MM.1S (cell line): ENCODE results near the gene RC3H2.
A peak's percentile ranks its signal among the peaks of the same experiment; 100 is the strongest.

ENCODE experiments used
- DNase-seq: peaks from one replicate; pipeline ENCODE4 v3.0.0-alpha.2; 2015
- H2AFZ ChIP-seq: fragments of 300-600 bp; sonication (generic); 2 replicates; pipeline ENCODE4 v1.6.0; 2016; ENCODE audit warnings: antibody characterized with exemption, low read length
- H3F3A ChIP-seq: fragments of 300-600 bp; sonication (generic); 2 replicates; pipeline ENCODE4 v1.6.1; 2016; ENCODE audit warnings: mild to moderate bottlenecking, antibody characterized with exemption, low read length, moderate library complexity, mixed read lengths; ENCODE audit not compliant: insufficient read depth
- H3K27ac ChIP-seq: fragments of 300-600 bp; sonication (generic); 2 replicates; pipeline ENCODE4 v1.5.1; 2016; ENCODE audit warnings: mild to moderate bottlenecking, low read length
- H3K27me3 ChIP-seq: fragments of 300-600 bp; sonication (generic); replicated peaks from 2 replicates; pipeline ENCODE4 v1.6.0; 2016; ENCODE audit warnings: low read length; ENCODE audit not compliant: insufficient read depth
- H3K36me3 ChIP-seq: fragments of 300-600 bp; sonication (generic); replicated peaks from 2 replicates; pipeline ENCODE4 v1.6.1; 2016; ENCODE audit warnings: mild to moderate bottlenecking, low read length, mixed read lengths; ENCODE audit not compliant: insufficient read depth
- H3K4me1 ChIP-seq: fragments of 300-600 bp; sonication (generic); 2 replicates; pipeline ENCODE4 v1.6.1; 2016; ENCODE audit warnings: low read length, mixed read lengths
- H3K4me2 ChIP-seq: fragments of 300-600 bp; sonication (generic); 2 replicates; pipeline ENCODE4 v1.6.0; 2016; ENCODE audit warnings: low read depth, low read length
- H3K4me3 ChIP-seq: fragments of 300-600 bp; sonication (generic); 2 replicates; pipeline ENCODE4 v1.5.1; 2016; ENCODE audit warnings: low read length, mixed read lengths
- H3K79me2 ChIP-seq: fragments of 300-600 bp; sonication (generic); 2 replicates; pipeline ENCODE4 v1.6.1; 2016; ENCODE audit warnings: mixed run types, low read length, mixed read lengths
- H3K9ac ChIP-seq: fragments of 300-600 bp; sonication (generic); 2 replicates; pipeline ENCODE4 v1.6.1; 2016; ENCODE audit warnings: low read length, mixed read lengths
- H3K9me2 ChIP-seq: fragments of 300-600 bp; sonication (generic); replicated peaks from 2 replicates; pipeline ENCODE4 v1.6.1; 2016; ENCODE audit warnings: mild to moderate bottlenecking, low read length, mixed read lengths; ENCODE audit not compliant: insufficient read depth
- H3K9me3 ChIP-seq: fragments of 300-600 bp; sonication (generic); replicated peaks from 2 replicates; pipeline ENCODE4 v1.6.1; 2016; ENCODE audit warnings: mild to moderate bottlenecking, low read length, mixed read lengths; ENCODE audit not compliant: insufficient read depth
- H4K20me1 ChIP-seq: fragments of 300-600 bp; sonication (generic); 2 replicates; pipeline ENCODE4 v1.6.1; 2016; ENCODE audit warnings: mild to moderate bottlenecking, low read length, moderate library complexity, mixed read lengths; ENCODE audit not compliant: insufficient read depth
- EZH2 ChIP-seq: fragments of 300-600 bp; sonication (generic); optimal IDR thresholded peaks from 2 replicates; pipeline ENCODE3; 2017; ENCODE audit warnings: low read depth, mild to moderate bottlenecking, antibody characterized with exemption, low read length, mixed read lengths
- EZH2phosphoT487 ChIP-seq: fragments of 300-600 bp; sonication (generic); IDR thresholded peaks from 2 replicates; pipeline ENCODE4 v1.6.1; 2018; ENCODE audit warnings: antibody characterized with exemption, low read length
- TF ChIP-seq, protein P1 (sequence below): fragments of 300-600 bp; sonication (generic); IDR thresholded peaks from 2 replicates; pipeline ENCODE4 v1.5.1; 2016; ENCODE audit warnings: antibody characterized with exemption, low read length, mixed read lengths

Gene RC3H2

DNA sequence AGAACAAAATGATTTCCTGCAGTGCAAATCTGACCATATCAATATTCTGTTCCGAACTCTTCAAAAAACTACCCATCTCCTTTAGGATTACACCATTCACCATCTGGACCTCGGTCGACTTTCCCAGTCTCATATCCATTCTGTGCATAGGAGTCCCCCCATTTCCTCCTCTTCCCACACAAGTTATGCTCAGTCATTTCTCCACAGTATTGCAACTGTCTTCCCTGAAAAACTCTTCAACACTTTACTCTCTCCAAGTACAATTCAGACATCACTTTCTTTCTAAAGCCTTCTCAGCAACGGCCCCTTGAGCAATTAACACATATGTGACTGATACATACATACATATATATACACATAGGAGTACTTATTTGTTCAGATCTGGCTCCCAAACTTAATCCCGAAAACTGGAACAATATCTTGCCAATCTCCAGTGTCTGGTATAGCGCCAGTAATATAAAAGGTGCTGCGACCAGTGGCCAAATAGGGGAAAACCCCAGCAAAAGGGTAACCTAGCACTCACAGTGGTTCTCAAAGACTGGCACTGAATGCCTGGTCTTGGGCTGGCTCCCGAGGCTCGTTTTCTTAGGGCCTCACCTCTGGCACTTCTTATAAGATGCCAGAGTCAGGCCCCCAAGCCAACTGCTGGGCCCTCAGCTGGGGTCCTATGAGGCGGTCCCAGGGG is 25.5 kb upstream of the RC3H2 start:
- H4K20me1 ChIP-seq: no peaks in the 10 kb centered on the region
- peak overlapping the region; percentile 89 for H2AFZ ChIP-seq
- DNase-seq: peak; percentile 46
- no peaks in the 10 kb centered on the region for H3K27me3 ChIP-seq
- peak overlapping the region; percentile 77 for H3K9ac ChIP-seq
- peaks cover 8% of the 10 kb centered on the region; the same call in 1 of the 2 replicates for H3K4me1 ChIP-seq
- H3K36me3 ChIP-seq: no peaks in the 10 kb centered on the region
- no peaks in the 10 kb centered on the region for H3K9me2 ChIP-seq
- peaks cover 65% of the 10 kb centered on the region for H3K79me2 ChIP-seq
- H3K27ac ChIP-seq: peak overlapping the region; percentile 43; the same call in 1 of the 2 replicates
- peak overlapping the region; percentile 85 for H3K4me3 ChIP-seq
- TF ChIP-seq EZH2: no peak
- TF ChIP-seq EZH2phosphoT487: no peak
- TF ChIP-seq, protein P1, sequence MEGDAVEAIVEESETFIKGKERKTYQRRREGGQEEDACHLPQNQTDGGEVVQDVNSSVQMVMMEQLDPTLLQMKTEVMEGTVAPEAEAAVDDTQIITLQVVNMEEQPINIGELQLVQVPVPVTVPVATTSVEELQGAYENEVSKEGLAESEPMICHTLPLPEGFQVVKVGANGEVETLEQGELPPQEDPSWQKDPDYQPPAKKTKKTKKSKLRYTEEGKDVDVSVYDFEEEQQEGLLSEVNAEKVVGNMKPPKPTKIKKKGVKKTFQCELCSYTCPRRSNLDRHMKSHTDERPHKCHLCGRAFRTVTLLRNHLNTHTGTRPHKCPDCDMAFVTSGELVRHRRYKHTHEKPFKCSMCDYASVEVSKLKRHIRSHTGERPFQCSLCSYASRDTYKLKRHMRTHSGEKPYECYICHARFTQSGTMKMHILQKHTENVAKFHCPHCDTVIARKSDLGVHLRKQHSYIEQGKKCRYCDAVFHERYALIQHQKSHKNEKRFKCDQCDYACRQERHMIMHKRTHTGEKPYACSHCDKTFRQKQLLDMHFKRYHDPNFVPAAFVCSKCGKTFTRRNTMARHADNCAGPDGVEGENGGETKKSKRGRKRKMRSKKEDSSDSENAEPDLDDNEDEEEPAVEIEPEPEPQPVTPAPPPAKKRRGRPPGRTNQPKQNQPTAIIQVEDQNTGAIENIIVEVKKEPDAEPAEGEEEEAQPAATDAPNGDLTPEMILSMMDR: no peak
- H3F3A ChIP-seq: 0 out of 2 replicates have a peak, but pooled peaks cover 10% of the 10 kb centered on the region
- no peaks in the 10 kb centered on the region for H3K9me3 ChIP-seq
- H3K4me2 ChIP-seq: peak overlapping the region; percentile 57

DNA sequence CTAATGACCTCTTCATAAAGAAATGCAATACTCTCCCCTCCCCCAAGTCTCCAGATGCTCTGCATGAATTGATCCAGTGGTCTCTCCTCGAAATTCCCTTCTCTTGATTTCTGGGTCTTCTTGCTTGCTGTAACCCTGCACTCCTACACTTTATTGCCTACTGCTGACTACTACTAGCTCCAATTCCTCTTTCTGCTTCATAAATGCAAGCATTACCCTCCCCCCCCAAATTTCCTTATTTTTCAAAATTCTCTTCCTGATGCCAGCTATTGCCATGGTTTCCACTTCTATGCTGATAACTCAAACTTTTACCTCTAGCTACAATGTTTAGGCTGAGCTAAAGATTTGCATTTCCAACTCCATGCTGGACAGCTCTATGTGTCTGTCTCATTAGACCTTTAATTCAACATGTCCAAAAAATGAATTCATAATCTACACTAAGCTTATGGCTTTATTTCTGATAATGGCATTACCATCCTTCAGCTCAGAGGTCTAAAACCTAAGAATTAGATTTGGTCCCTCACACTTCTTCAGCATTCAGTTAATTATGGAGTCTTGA is 24.7 kb upstream of the RC3H2 start:
- Histone ChIP-seq H3K4me2 (peak overlapping the region; percentile 57; the same call in 1 of the 2 replicates), H3K9ac (no peak overlapping the region), H3K9me2 (no peaks in the 10 kb centered on the region), H3K27me3 (no peaks in the 10 kb centered on the region), H3K79me2 (peaks cover 63% of the 10 kb centered on the region), H3K4me3 (no peak overlapping the region), H3K27ac (no peak overlapping the region), H2AFZ (no peak overlapping the region), H4K20me1 (no peaks in the 10 kb centered on the region), H3F3A (0 out of 2 replicates have a peak, but pooled peaks cover 10% of the 10 kb centered on the region), H3K9me3 (no peaks in the 10 kb centered on the region), H3K4me1 (peaks cover 8% of the 10 kb centered on the region; the same call in 1 of the 2 replicates), H3K36me3 (no peaks in the 10 kb centered on the region)
- DNase-seq: no peak
- TF ChIP-seq EZH2phosphoT487: no peak

DNA sequence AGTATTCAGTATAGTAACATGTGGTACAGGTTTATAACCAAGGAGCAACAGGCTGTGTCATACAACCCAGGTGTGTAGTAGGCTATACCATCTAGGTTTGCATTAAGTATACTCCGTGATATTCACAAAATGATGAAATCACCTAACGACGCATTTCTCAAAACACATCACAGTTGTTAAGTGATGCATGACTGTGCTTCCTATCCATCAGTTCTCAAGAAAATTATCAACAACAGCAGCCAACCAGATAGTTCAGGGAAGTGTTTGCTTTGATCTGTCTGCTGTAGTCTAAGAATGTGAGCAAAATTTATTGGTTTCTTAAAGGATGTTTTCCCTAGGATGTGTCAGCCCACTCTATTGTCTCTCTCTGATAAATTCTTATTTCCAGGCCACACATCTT is 18.8 kb upstream of the RC3H2 start:
- Histone ChIP-seq H3K4me1 (no peaks in the 10 kb centered on the region), H3K27me3 (no peaks in the 10 kb centered on the region), H3K27ac (no peak overlapping the region), H3K9me2 (no peaks in the 10 kb centered on the region), H4K20me1 (no peaks in the 10 kb centered on the region), H3K9me3 (no peaks in the 10 kb centered on the region), H3K4me3 (no peak overlapping the region), H3F3A (no peaks in the 10 kb centered on the region), H3K79me2 (peaks cover 16% of the 10 kb centered on the region; the same call in 1 of the 2 replicates), H3K9ac (no peak overlapping the region), H2AFZ (no peak overlapping the region), H3K36me3 (no peaks in the 10 kb centered on the region), H3K4me2 (no peak overlapping the region)
- no peak for DNase-seq
- TF ChIP-seq, protein P1: no peak
- no peak for TF ChIP-seq EZH2
- no peak for TF ChIP-seq EZH2phosphoT487

DNA sequence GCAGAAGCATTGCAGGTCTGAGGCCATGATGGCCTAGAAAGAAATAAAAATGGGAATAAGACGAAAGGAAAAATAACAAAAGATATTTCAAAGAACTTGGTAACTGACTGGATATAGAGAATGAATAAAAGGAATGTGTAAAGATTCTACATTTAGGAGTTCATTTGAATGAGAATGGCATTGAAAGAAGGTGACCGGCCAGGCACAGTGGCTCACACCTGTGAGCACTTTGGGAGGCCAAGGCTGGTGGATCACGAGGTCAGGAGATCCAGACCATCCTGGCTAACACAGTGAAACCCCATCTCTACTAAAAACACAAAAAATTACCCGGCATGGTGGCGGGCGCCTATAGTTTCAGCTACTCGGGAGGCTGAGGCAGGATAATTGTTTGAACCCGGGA is 17.6 kb upstream of the RC3H2 start:
- Histone ChIP-seq H3K9ac (no peak overlapping the region), H3K36me3 (no peaks in the 10 kb centered on the region), H3K9me2 (no peaks in the 10 kb centered on the region), H2AFZ (no peak overlapping the region), H3K4me1 (no peaks in the 10 kb centered on the region), H3K79me2 (0 out of 2 replicates have a peak, but pooled peaks cover 11% of the 10 kb centered on the region), H3K9me3 (no peaks in the 10 kb centered on the region), H3K4me2 (no peak overlapping the region), H3K27me3 (no peaks in the 10 kb centered on the region), H4K20me1 (no peaks in the 10 kb centered on the region), H3K27ac (no peak overlapping the region), H3F3A (no peaks in the 10 kb centered on the region), H3K4me3 (no peak overlapping the region)
- no peak for DNase-seq
- no peak for TF ChIP-seq EZH2
